ENCODE measurements around the gene VAV3.

VAV3 gene

DNA sequence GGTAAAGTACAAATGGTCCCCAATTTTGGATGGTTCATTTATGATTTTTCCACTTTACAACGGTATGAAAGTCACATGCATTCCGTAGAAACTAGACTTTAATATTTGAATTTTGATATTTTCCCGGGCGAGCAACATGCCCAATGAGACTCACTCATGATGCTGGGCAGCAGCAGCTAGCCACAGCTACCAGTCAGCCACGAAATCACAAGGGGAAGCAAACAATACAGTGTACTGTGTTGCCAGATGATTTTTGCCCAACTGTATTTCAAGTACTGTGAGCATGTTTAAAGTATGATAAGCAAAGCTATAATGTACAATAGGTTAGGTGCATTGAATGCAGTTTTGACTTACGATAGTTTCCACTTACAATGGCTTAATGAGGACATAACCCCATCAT, 266.8 kb downstream of the VAV3 start:
- DNase-seq (ENCODE audit: low read depth), result no peak
- H3K4me3 ChIP-seq (replicated peaks; ENCODE audit: low read depth, low read length), result no peak overlapping the region
- TF ChIP-seq, protein P1, sequence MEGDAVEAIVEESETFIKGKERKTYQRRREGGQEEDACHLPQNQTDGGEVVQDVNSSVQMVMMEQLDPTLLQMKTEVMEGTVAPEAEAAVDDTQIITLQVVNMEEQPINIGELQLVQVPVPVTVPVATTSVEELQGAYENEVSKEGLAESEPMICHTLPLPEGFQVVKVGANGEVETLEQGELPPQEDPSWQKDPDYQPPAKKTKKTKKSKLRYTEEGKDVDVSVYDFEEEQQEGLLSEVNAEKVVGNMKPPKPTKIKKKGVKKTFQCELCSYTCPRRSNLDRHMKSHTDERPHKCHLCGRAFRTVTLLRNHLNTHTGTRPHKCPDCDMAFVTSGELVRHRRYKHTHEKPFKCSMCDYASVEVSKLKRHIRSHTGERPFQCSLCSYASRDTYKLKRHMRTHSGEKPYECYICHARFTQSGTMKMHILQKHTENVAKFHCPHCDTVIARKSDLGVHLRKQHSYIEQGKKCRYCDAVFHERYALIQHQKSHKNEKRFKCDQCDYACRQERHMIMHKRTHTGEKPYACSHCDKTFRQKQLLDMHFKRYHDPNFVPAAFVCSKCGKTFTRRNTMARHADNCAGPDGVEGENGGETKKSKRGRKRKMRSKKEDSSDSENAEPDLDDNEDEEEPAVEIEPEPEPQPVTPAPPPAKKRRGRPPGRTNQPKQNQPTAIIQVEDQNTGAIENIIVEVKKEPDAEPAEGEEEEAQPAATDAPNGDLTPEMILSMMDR (IDR thresholded peaks at IDR 0.05; ENCODE audit: low read length, missing control alignments), result no peak

DNA sequence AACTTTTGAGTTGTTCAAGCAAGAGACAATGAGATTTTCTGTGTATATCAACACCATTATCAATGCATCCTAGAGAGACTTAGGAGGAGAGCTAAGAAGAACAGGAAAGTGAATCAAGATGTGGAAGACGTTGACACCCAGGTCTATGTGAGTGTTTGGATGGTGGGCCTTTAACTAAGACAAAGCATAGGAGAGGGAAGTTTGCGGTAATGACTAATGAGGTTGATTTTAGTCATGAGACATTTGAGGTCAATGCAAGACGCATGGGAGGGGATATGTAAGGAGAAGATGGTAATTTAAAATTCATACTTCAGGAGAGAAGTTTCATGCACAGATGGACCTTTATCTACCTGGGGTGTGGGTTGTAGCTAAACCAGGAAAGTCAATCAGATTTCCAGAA, 269.6 kb downstream of the VAV3 start:
- TF ChIP-seq, protein P1 (IDR thresholded peaks at IDR 0.05; ENCODE audit: low read length, missing control alignments), result no peak
- H3K4me3 ChIP-seq (replicated peaks; ENCODE audit: low read depth, low read length), result no peak overlapping the region
- no peak for DNase-seq (ENCODE audit: low read depth)

DNA sequence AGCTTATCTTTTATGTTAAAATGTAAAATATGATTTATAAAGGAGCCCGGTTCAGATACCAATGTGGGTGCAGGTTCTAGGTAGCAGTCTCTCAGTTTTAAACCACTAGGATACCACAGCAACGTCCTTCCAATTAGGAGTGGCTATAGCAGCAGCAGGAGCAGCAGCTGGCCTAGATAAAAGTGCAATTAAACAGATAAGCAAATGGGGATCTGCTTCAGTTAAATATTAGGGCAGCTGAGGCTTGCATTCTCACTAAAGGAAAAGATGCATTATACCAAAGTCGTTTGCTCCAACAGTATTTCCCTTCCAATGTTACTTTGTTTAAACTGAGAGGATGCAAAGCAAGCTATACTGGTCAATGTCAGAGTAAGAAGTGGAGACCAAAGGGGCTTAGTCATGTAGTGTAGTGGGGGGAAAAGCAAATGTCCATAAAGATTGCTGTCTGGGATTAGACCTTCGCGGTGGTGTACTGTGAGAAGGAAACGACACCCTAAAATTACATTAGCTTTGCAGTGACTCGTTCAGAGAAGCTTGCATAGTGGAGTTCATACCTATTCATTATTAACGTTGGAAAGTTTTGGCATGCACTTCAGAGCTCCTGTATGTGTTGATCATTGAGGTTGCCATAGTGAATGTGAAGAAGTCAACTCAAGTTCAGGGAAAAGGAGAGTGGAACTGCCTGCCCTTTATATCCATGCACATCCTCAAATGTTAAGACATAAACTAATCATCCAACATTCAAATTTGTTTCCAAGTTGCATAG, 272.2 kb downstream of the VAV3 start:
- DNase-seq (ENCODE audit: low read depth), result no peak
- H3K4me3 ChIP-seq (replicated peaks; ENCODE audit: low read depth, low read length), result no peak overlapping the region
- TF ChIP-seq, protein P1 (IDR thresholded peaks at IDR 0.05; ENCODE audit: low read length, missing control alignments), result no peak

DNA sequence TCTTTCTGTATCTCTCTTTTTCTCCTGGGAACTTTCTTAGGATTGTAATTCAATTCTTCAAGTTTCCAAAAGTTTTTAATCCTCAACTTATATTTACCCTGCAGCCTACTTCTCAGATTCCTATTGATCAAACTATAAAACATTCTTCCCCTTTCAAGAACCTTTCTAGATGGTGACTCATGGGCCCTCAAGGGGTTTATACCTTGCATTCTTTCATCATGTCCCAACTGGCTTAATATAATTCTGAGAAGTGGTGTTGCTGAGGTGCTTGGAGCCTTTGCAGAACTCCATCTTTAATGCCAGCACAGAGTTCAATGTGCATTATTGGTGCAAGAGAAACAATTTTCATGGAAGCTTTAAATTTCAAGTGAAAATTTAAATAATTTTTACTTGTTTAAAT, 273.4 kb downstream of the VAV3 start:
- no peak for DNase-seq (ENCODE audit: low read depth)
- TF ChIP-seq, protein P1 (IDR thresholded peaks at IDR 0.05; ENCODE audit: low read length, missing control alignments), result no peak
- H3K4me3 ChIP-seq (replicated peaks; ENCODE audit: low read depth, low read length), result no peak overlapping the region

DNA sequence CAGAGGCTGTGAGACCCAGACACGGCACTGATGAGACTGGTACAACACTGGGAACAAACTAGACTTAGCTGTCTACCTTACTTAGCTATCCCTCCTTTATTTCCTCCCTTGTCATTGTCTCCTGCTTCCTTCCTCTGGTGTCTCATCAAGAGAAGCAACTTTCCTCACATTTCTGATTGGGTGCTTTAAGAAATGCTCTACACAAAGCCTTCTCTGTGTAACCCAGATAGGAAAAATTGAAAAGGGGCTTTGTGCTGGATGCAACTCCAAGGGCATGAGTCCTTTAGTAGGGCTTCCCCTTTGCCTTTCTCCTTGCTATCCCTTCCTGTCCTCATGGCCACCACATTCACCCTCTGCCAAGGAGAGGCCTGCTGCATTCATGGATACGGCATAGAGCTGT, 274.5 kb downstream of the VAV3 start:
- TF ChIP-seq, protein P1 (IDR thresholded peaks at IDR 0.05; ENCODE audit: low read length, missing control alignments), result no peak
- DNase-seq (ENCODE audit: low read depth), result no peak
- no peak overlapping the region for H3K4me3 ChIP-seq (replicated peaks; ENCODE audit: low read depth, low read length)

DNA sequence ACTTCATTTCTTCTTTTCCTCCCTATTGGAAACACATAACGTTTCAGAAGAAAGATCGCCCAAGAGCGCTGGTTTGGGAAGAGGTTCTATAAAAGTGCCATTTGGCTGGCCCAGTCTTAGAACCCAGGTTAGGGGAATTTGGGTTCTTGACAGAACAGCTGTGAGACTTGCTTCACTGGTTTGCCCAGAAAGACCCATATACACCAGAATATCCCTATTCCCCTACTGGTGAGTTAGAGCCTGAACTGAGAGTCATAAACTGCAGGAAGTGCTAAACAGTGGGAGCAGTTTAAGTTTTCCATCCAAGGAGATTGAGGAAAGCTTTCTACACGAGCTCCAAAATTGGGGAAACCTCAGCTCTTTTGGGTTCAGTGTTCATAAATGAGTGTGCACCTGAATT, 275.2 kb downstream of the VAV3 start:
- no peak for DNase-seq (ENCODE audit: low read depth)
- no peak overlapping the region for H3K4me3 ChIP-seq (replicated peaks; ENCODE audit: low read depth, low read length)
- TF ChIP-seq, protein P1 (IDR thresholded peaks at IDR 0.05; ENCODE audit: low read length, missing control alignments), result no peak

DNA sequence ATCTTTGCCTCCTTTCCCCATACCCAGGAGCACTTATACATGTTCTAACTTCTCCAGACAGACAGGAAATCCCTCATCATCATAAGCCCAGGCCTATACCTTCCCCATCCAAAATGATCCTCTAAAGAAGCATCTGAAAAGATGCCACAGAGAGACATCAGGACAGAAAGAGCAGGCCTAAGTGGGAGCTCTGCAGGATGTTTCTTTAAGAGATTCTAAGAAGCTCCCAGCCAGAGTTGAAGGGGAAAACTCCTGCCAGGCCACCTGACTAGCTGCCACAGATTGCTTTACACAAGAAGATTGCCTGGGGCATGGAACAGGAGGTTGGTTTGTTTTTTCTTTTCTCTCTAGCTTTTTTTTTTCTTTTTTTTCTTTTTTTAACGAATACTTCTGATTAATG, 275.8 kb downstream of the VAV3 start:
- DNase-seq (ENCODE audit: low read depth), result no peak

More for the DNA sequence above, 275.8 kb downstream of the VAV3 start:
- TF ChIP-seq, protein P1 (IDR thresholded peaks at IDR 0.05; ENCODE audit: low read length, missing control alignments), result no peak
- H3K4me3 ChIP-seq (replicated peaks; ENCODE audit: low read depth, low read length), result no peak overlapping the region
